ENCODE data around the gene LCNL1.

The LCNL1 gene

GRCh38 chr9:137026384-137026783 is 43.6 kb downstream of the LCNL1 start:
- H3K9me3 ChIP-seq (ENCODE audit: control insufficient read depth in 1 of 2, low read length in 2 of 2), result no peaks in the 10 kb centered on the region
- H3K27ac ChIP-seq (ENCODE audit: low read depth, low read length), result no peak overlapping the region
- peaks cover 41 to 71% of the 10 kb centered on the region in 2 donors for H3K4me1 ChIP-seq (ENCODE audit: control insufficient read depth in 1 of 2, insufficient read depth in 2 of 2, low read length in 2 of 2)
- no peaks in the 10 kb centered on the region for H3K27me3 ChIP-seq (ENCODE audit: control insufficient read depth in 1 of 2, insufficient read depth in 2 of 2, low read length in 2 of 2)
- H3K4me3 ChIP-seq (ENCODE audit: low read depth in 1 of 2, low read length in 2 of 2), result no peak overlapping the region
- no peak overlapping the region for H3K9ac ChIP-seq (ENCODE audit: low read depth in 1 of 2, low read length in 2 of 2)
- no peaks in the 10 kb centered on the region for H3K36me3 ChIP-seq (ENCODE audit: control insufficient read depth in 1 of 2, insufficient read depth in 2 of 2, low read length in 2 of 2)

GRCh38 chr9:137026828-137027227 is 44.0 kb downstream of the LCNL1 start:
- H3K4me3 ChIP-seq (ENCODE audit: low read depth in 1 of 2, low read length in 2 of 2), result peak overlapping the region in 1 of 2 donors; percentile 61
- H3K9me3 ChIP-seq (ENCODE audit: control insufficient read depth in 1 of 2, low read length in 2 of 2), result no peaks in the 10 kb centered on the region
- H3K27me3 ChIP-seq (ENCODE audit: control insufficient read depth in 1 of 2, insufficient read depth in 2 of 2, low read length in 2 of 2), result no peaks in the 10 kb centered on the region
- peaks cover 42 to 71% of the 10 kb centered on the region in 2 donors for H3K4me1 ChIP-seq (ENCODE audit: control insufficient read depth in 1 of 2, insufficient read depth in 2 of 2, low read length in 2 of 2)
- peak overlapping the region; percentile 56 for H3K27ac ChIP-seq (ENCODE audit: low read depth, low read length)
- peak overlapping the region; percentile 21 to 37 for H3K9ac ChIP-seq (ENCODE audit: low read depth in 1 of 2, low read length in 2 of 2)
- H3K36me3 ChIP-seq (ENCODE audit: control insufficient read depth in 1 of 2, insufficient read depth in 2 of 2, low read length in 2 of 2), result no peaks in the 10 kb centered on the region

GRCh38 chr9:137027369-137028262 is 44.8 kb downstream of the LCNL1 start, which contains the start of gene ABCA2:
Gene ABCA2 (minus strand): TSS chr9:137028237. CDS start chr9:137028140, 97 bp downstream.
- Histone ChIP-seq H3K4me3 (ENCODE audit: low read depth in 1 of 2, low read length in 2 of 2) (peak within 1 kb of the TSS; percentile 61 to 67), H3K27ac (ENCODE audit: low read depth, low read length) (peak within 1 kb of the TSS; percentile 56), H3K27me3 (ENCODE audit: control insufficient read depth in 1 of 2, insufficient read depth in 2 of 2, low read length in 2 of 2) (no peaks in the 10 kb centered on the region), H3K36me3 (ENCODE audit: control insufficient read depth in 1 of 2, insufficient read depth in 2 of 2, low read length in 2 of 2) (no peaks in the 10 kb centered on the region), H3K9ac (ENCODE audit: low read depth in 1 of 2, low read length in 2 of 2) (peak within 1 kb of the TSS; percentile 21 to 37), H3K9me3 (ENCODE audit: control insufficient read depth in 1 of 2, low read length in 2 of 2) (no peaks in the 10 kb centered on the region), H3K4me1 (ENCODE audit: control insufficient read depth in 1 of 2, insufficient read depth in 2 of 2, low read length in 2 of 2) (peaks cover 45 to 74% of the 10 kb centered on the region in 2 donors)

GRCh38 chr9:137028263-137029057 is 45.7 kb downstream of the LCNL1 start:
- Histone ChIP-seq H3K36me3 (ENCODE audit: control insufficient read depth in 1 of 2, insufficient read depth in 2 of 2, low read length in 2 of 2) (no peaks in the 10 kb centered on the region), H3K9me3 (ENCODE audit: control insufficient read depth in 1 of 2, low read length in 2 of 2) (no peaks in the 10 kb centered on the region), H3K4me1 (ENCODE audit: control insufficient read depth in 1 of 2, insufficient read depth in 2 of 2, low read length in 2 of 2) (peaks cover 41 to 66% of the 10 kb centered on the region in 2 donors), H3K27ac (ENCODE audit: low read depth, low read length) (no peak overlapping the region), H3K9ac (ENCODE audit: low read depth in 1 of 2, low read length in 2 of 2) (peak overlapping the region in 1 of 2 donors; percentile 12), H3K27me3 (ENCODE audit: control insufficient read depth in 1 of 2, insufficient read depth in 2 of 2, low read length in 2 of 2) (no peaks in the 10 kb centered on the region), H3K4me3 (ENCODE audit: low read depth in 1 of 2, low read length in 2 of 2) (peak overlapping the region; percentile 58 to 67)

- H3K27me3 ChIP-seq (ENCODE audit: control insufficient read depth in 1 of 2, insufficient read depth in 2 of 2, low read length in 2 of 2), result no peaks in the 10 kb centered on the region
- no peaks in the 10 kb centered on the region for H3K9me3 ChIP-seq (ENCODE audit: control insufficient read depth in 1 of 2, low read length in 2 of 2)
- peak overlapping the region; percentile 58 to 67 for H3K4me3 ChIP-seq (ENCODE audit: low read depth in 1 of 2, low read length in 2 of 2)
- H3K27ac ChIP-seq (ENCODE audit: low read depth, low read length), result no peak overlapping the region
- H3K36me3 ChIP-seq (ENCODE audit: control insufficient read depth in 1 of 2, insufficient read depth in 2 of 2, low read length in 2 of 2), result no peaks in the 10 kb centered on the region
- peak overlapping the region in 1 of 2 donors; percentile 12 for H3K9ac ChIP-seq (ENCODE audit: low read depth in 1 of 2, low read length in 2 of 2)
- H3K4me1 ChIP-seq (ENCODE audit: control insufficient read depth in 1 of 2, insufficient read depth in 2 of 2, low read length in 2 of 2), result peaks cover 41 to 66% of the 10 kb centered on the region in 2 donors
These were observed 46.5 kb downstream of the LCNL1 start for GRCh38 chr9:137029058-137029936.

- H3K9me3 ChIP-seq (ENCODE audit: control insufficient read depth in 1 of 2, low read length in 2 of 2), result no peaks in the 10 kb centered on the region
- peaks cover 47 to 72% of the 10 kb centered on the region in 2 donors for H3K4me1 ChIP-seq (ENCODE audit: control insufficient read depth in 1 of 2, insufficient read depth in 2 of 2, low read length in 2 of 2)
- no peaks in the 10 kb centered on the region for H3K27me3 ChIP-seq (ENCODE audit: control insufficient read depth in 1 of 2, insufficient read depth in 2 of 2, low read length in 2 of 2)
- H3K9ac ChIP-seq (ENCODE audit: low read depth in 1 of 2, low read length in 2 of 2), result no peak overlapping the region
- no peak overlapping the region for H3K4me3 ChIP-seq (ENCODE audit: low read depth in 1 of 2, low read length in 2 of 2)
- no peak overlapping the region for H3K27ac ChIP-seq (ENCODE audit: low read depth, low read length)
- no peaks in the 10 kb centered on the region for H3K36me3 ChIP-seq (ENCODE audit: control insufficient read depth in 1 of 2, insufficient read depth in 2 of 2, low read length in 2 of 2)
These were observed 47.2 kb downstream of the LCNL1 start for GRCh38 chr9:137030006-137030405.

GRCh38 chr9:137030538-137031527 is 48.0 kb downstream of the LCNL1 start:
- Histone ChIP-seq H3K36me3 (ENCODE audit: control insufficient read depth in 1 of 2, insufficient read depth in 2 of 2, low read length in 2 of 2) (no peaks in the 10 kb centered on the region), H3K4me3 (ENCODE audit: low read depth in 1 of 2, low read length in 2 of 2) (no peak overlapping the region), H3K4me1 (ENCODE audit: control insufficient read depth in 1 of 2, insufficient read depth in 2 of 2, low read length in 2 of 2) (peaks cover 45 to 71% of the 10 kb centered on the region in 2 donors), H3K9me3 (ENCODE audit: control insufficient read depth in 1 of 2, low read length in 2 of 2) (no peaks in the 10 kb centered on the region), H3K9ac (ENCODE audit: low read depth in 1 of 2, low read length in 2 of 2) (no peak overlapping the region), H3K27ac (ENCODE audit: low read depth, low read length) (no peak overlapping the region), H3K27me3 (ENCODE audit: control insufficient read depth in 1 of 2, insufficient read depth in 2 of 2, low read length in 2 of 2) (no peaks in the 10 kb centered on the region)

GRCh38 chr9:137031904-137032640 is 49.3 kb downstream of the LCNL1 start, which contains the start of gene FUT7:
Gene FUT7 (minus strand): TSS chr9:137032088. CDS start chr9:137031991, 97 bp downstream.
- Histone ChIP-seq H3K27me3 (ENCODE audit: control insufficient read depth in 1 of 2, insufficient read depth in 2 of 2, low read length in 2 of 2) (no peaks in the 10 kb centered on the region), H3K9me3 (ENCODE audit: control insufficient read depth in 1 of 2, low read length in 2 of 2) (no peaks in the 10 kb centered on the region), H3K4me1 (ENCODE audit: control insufficient read depth in 1 of 2, insufficient read depth in 2 of 2, low read length in 2 of 2) (peaks cover 36 to 59% of the 10 kb centered on the region in 2 donors), H3K4me3 (ENCODE audit: low read depth in 1 of 2, low read length in 2 of 2) (no peak within 1 kb of the TSS), H3K36me3 (ENCODE audit: control insufficient read depth in 1 of 2, insufficient read depth in 2 of 2, low read length in 2 of 2) (no peaks in the 10 kb centered on the region), H3K27ac (ENCODE audit: low read depth, low read length) (no peak within 1 kb of the TSS), H3K9ac (ENCODE audit: low read depth in 1 of 2, low read length in 2 of 2) (no peak within 1 kb of the TSS)
